ENCODE data around the gene BEAN1. TPM values are rescaled to one million over a fixed set of nuclear protein-coding genes. Genes with fewer than 3 reads are reported as not detected.

The BEAN1 gene
- total RNA-seq, 1 experiment from 2014 or later, result 0.24 TPM

- Histone ChIP-seq H3K4me2 (ENCODE audit: insufficient read depth, insufficient read length, low read length) (no peak overlapping the region), H3K27me3 (ENCODE audit: insufficient read depth, low read length) (no peaks in the 10 kb centered on the region), H4K5ac (ENCODE audit: insufficient read length, low read depth, low read length) (no peak overlapping the region), H3K9ac (ENCODE audit: extremely low read depth, insufficient read length, low read length) (no peak overlapping the region), H3K14ac (ENCODE audit: insufficient read depth, low read length) (no peak overlapping the region), H3K23me2 (ENCODE audit: insufficient read length, low read depth, low read length, poor library complexity, severe bottlenecking) (no peaks in the 10 kb centered on the region), H4K8ac (replicated peaks; ENCODE audit: insufficient read length, low read depth, low read length) (no peak overlapping the region), H3K79me2 (ENCODE audit: insufficient read depth, low read length) (no peaks in the 10 kb centered on the region), H2BK5ac (ENCODE audit: insufficient read length, low read length) (no peak overlapping the region), H3K79me1 (ENCODE audit: insufficient read depth, low read depth, low read length, poor library complexity, severe bottlenecking) (no peaks in the 10 kb centered on the region), H2AK5ac (ENCODE audit: insufficient read length, low read length) (no peak overlapping the region), H2BK120ac (ENCODE audit: low read depth, low read length, poor library complexity, severe bottlenecking) (no peak overlapping the region), H2AFZ (ENCODE audit: low read length) (no peak overlapping the region), H3K23ac (ENCODE audit: insufficient read length, low read depth, low read length) (no peak overlapping the region), H3K27ac (ENCODE audit: insufficient read length, low read depth, low read length) (no peak overlapping the region), H2BK20ac (ENCODE audit: low read depth, low read length, poor library complexity, severe bottlenecking) (no peak overlapping the region), H3K4me1 (ENCODE audit: insufficient read depth, low read length) (no peaks in the 10 kb centered on the region), H3K56ac (ENCODE audit: insufficient read length, low read depth, low read length) (no peak overlapping the region), H2BK15ac (ENCODE audit: low read depth, low read length) (no peak overlapping the region), H3K9me3 (ENCODE audit: control insufficient read depth, low read depth, low read length) (no peaks in the 10 kb centered on the region), H4K91ac (ENCODE audit: insufficient read length, low read depth, low read length) (no peak overlapping the region), H3K4ac (ENCODE audit: low read depth, low read length) (no peak overlapping the region), H2BK12ac (ENCODE audit: insufficient read length, low read depth, low read length) (no peak overlapping the region), H3K18ac (ENCODE audit: insufficient read length, low read depth, low read length) (no peak overlapping the region), H3T11ph (ENCODE audit: low read length) (no peak overlapping the region), H4K20me1 (ENCODE audit: control insufficient read depth, insufficient read depth, insufficient read length) (no peaks in the 10 kb centered on the region)
- H3K27ac Mint-ChIP-seq, result no peak overlapping the region
- TF ChIP-seq, protein P1, sequence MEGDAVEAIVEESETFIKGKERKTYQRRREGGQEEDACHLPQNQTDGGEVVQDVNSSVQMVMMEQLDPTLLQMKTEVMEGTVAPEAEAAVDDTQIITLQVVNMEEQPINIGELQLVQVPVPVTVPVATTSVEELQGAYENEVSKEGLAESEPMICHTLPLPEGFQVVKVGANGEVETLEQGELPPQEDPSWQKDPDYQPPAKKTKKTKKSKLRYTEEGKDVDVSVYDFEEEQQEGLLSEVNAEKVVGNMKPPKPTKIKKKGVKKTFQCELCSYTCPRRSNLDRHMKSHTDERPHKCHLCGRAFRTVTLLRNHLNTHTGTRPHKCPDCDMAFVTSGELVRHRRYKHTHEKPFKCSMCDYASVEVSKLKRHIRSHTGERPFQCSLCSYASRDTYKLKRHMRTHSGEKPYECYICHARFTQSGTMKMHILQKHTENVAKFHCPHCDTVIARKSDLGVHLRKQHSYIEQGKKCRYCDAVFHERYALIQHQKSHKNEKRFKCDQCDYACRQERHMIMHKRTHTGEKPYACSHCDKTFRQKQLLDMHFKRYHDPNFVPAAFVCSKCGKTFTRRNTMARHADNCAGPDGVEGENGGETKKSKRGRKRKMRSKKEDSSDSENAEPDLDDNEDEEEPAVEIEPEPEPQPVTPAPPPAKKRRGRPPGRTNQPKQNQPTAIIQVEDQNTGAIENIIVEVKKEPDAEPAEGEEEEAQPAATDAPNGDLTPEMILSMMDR (conservative IDR thresholded peaks at IDR 0.05), result no peak
- H3K36me3 Mint-ChIP-seq (ENCODE audit: insufficient read depth in 1 of 3, low read depth in 3 of 3), result peaks cover 0 to 10% (median 0%) of the 10 kb centered on the region in 3 experiments; a peak in 2 of 7 replicates
- no peak overlapping the region for H3K4me3 Mint-ChIP-seq
- no peaks in the 10 kb centered on the region; the same call in none of the 2 replicates for H3K27me3 Mint-ChIP-seq (ENCODE audit: low read depth)
- no CpG with 5 or more reads among the region's 1 CpG for WGBS (ENCODE audit: extremely low coverage, insufficient read length, low lambda C conversion rate)
- DNase-seq, result no peak
- peaks cover 5 to 6% of the 10 kb centered on the region in 2 experiments; a peak in 4 of 5 replicates for H3K9me3 Mint-ChIP-seq
- peaks cover 11 to 15% of the 10 kb centered on the region in 2 experiments for H3K4me1 Mint-ChIP-seq
Observed at GRCh38 chr16:66488505-66488904, 61.4 kb downstream of the BEAN1 start.
